Activated CD4-positive, CD25-positive, alpha-beta regulatory T cell treated with anti-CD3 and anti-CD28 coated beads, Interleukin-2, amount 50 U/mL, for 24 hours (primary cell): ENCODE data around the gene SLITRK3.
"Not testable (repeated sequence)": the region's sequence is repeated elsewhere in the genome, so short reads cannot be mapped to it uniquely, and the experiment has no call there.

Experiments
- ATAC-seq, 2 donors: fragments of 150-1000 bp; cut with Tn5 transposase; one replicate each; pipeline ENCODE4 v1.10.0; 2021; ENCODE audit warnings: mild to moderate bottlenecking in 1 of 2, moderate library complexity in 1 of 2

Gene SLITRK3

GRCh38 chr3:165192610-165193192, 3.5 kb downstream of the SLITRK3 start:
- ATAC-seq, result no peak

GRCh38 chr3:165191491-165191890, 4.7 kb downstream of the SLITRK3 start:
- no peak for ATAC-seq

GRCh38 chr3:165188452-165188851, 7.7 kb downstream of the SLITRK3 start:
- no peak for ATAC-seq

GRCh38 chr3:165185707-165186327, 10.4 kb downstream of the SLITRK3 start:
- peak; percentile 46 to 59 for ATAC-seq

GRCh38 chr3:165181556-165181955, 14.6 kb downstream of the SLITRK3 start:
- ATAC-seq, result no peak

GRCh38 chr3:165170236-165170635, 25.9 kb downstream of the SLITRK3 start:
- no peak for ATAC-seq

GRCh38 chr3:165169368-165169767, 26.8 kb downstream of the SLITRK3 start:
- no peak for ATAC-seq

- no peak for ATAC-seq
Observed at GRCh38 chr3:165162883-165163282, 33.3 kb downstream of the SLITRK3 start.

GRCh38 chr3:165159760-165160421, 36.3 kb downstream of the SLITRK3 start:
- no peak for ATAC-seq

GRCh38 chr3:165158011-165158410, 38.2 kb downstream of the SLITRK3 start:
- no peak for ATAC-seq

- no peak for ATAC-seq
Observed at GRCh38 chr3:165156757-165157420, 39.3 kb downstream of the SLITRK3 start.

- ATAC-seq, result no peak
Observed at GRCh38 chr3:165148876-165149441, 47.2 kb downstream of the SLITRK3 start.

GRCh38 chr3:165144271-165144670, 51.9 kb downstream of the SLITRK3 start:
- no peak for ATAC-seq

GRCh38 chr3:165139918-165140317, 56.3 kb downstream of the SLITRK3 start:
- not testable (repeated sequence) for ATAC-seq
